NCI-H774 (cell line): Measurements from ENCODE around the gene MTSS2.
"Not testable (repeated sequence)": the region's sequence is repeated elsewhere in the genome, so short reads cannot be mapped to it uniquely, and the experiment has no call there.

Source experiments
- DNase-seq: peaks from one replicate; lab custom pipeline; 2025; lab: John Stamatoyannopoulos, UW

The MTSS2 gene

GRCh38 chr16:70674221-70675014 lies 11.4 kb downstream of the MTSS2 start:
- no peak for DNase-seq

DNA sequence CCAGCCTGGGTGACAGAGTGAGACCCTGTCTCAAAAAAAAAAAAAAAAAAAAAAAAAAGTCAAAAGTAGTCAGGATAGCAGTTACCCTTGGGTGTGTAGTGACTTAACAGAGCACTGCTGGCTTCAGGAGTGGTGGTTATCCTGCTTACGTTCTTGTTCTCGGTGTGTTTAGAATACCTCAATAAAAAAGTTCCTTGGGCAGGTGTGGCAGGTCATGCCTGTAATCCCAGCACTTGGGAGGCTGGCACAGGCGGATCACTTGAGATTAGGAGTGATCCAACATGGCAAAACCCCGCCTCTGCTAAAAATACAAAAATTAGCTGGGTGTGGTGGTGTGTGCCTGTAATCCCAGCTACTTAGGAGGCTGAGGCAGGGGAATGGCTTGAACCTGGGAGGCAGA lies 14.9 kb downstream of the MTSS2 start:
- not testable (repeated sequence) for DNase-seq

DNA sequence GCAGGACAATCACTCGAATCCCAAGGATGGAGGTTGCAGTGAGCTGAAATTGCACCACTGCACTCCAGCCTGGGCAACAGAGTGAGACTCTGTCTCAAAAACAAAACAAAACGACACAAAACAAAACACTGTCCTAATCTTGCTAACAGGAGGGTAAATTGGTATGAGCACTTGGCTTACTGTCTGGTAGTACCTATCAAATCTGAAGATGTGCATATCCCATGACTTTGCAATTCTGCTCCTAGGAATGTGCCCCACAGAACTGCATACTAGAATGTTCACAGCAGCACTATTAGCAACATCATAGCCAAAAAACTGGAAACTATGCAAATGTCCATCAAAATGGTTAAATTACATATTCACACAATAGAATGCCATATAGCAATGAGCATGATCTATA lies 15.7 kb downstream of the MTSS2 start:
- DNase-seq: no peak

GRCh38 chr16:70665806-70666735 lies 19.8 kb downstream of the MTSS2 start:
- DNase-seq: no peak

GRCh38 chr16:70665113-70665694 lies 20.6 kb downstream of the MTSS2 start:
- no peak for DNase-seq

GRCh38 chr16:70664325-70665112 lies 21.3 kb downstream of the MTSS2 start:
- DNase-seq: no peak

GRCh38 chr16:70663524-70664324 lies 22.1 kb downstream of the MTSS2 start:
- DNase-seq: no peak

DNA sequence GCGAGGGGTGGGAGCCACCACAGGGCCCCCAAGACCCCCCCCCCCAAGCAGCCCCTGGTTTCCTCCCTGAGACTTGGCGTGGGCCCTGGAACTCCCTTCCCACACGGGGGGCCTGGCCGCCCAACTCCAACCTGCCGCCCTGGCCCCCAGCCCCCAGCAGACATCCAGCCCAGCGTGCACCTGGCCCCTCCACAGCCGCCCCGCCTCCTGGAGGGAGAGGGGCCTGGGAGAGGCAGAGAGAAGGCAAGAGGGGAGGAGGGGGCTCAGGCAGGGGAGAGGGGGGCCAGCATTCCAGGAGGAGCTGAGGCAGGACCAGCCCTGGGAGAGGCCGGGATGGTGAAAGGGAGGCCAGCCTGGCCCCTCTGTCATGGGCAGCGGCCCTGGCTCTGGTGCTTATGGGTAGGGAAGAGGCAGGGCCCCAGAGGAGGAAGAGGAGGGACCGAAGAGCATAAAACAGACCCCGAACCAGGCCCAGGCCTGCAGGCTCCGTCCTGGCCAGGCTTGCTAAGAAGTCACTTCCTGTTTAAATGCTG lies 22.8 kb downstream of the MTSS2 start:
- no peak for DNase-seq

GRCh38 chr16:70661918-70662641 lies 23.8 kb downstream of the MTSS2 start:
- DNase-seq: no peak

DNA sequence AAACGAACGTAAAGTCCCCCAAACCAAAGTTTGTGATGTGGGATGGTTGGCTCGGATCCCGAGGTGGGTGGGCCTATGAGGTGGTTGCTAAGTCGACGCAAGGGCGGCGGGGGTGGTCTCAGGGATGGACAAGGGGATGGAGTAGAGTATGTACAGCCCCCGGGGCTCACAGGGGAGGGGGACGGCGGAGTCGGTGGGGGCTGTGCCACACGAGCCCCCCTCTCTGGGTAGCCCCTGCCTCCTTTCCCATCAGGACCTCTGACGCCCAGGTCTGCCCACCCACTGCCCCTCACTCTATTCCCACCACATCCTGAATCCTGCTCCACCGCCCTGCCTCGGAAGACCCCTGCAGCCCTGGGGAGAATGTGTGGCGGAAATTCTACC lies 24.3 kb downstream of the MTSS2 start:
- DNase-seq: no peak

DNA sequence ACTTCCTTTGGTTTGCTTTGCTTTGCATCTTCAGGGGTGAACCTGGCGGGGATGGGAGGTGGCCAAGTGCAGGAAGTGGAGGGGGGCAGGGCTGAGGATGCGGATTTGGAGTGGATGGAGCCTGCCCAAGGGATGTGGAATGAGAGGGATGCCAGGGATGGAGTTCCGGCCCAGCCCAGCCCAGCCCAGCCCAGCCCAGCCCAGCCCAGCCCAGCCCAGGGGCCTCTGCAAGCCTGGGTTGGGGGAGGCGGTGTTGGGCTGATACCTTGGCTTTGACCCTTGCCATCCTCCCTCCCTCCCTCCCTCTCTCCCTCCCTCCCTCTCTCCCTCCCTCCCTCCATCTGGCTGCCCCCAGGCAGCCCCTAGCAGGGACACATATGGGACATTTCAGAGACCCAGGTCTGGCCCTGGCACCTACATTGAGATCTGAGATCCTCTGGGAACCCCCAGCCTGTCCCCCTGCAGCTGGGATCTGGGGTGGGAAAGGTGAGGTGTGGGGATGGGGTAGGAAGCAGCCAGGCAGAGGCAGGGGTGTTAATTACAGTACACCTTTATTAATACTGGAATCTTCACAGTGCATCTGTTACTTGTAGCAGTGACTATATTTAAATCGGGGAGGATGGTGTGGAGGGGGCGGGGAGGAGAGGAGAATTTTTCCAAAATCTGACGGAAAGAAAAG lies 25.0 kb downstream of the MTSS2 start:
- DNase-seq: no peak

DNA sequence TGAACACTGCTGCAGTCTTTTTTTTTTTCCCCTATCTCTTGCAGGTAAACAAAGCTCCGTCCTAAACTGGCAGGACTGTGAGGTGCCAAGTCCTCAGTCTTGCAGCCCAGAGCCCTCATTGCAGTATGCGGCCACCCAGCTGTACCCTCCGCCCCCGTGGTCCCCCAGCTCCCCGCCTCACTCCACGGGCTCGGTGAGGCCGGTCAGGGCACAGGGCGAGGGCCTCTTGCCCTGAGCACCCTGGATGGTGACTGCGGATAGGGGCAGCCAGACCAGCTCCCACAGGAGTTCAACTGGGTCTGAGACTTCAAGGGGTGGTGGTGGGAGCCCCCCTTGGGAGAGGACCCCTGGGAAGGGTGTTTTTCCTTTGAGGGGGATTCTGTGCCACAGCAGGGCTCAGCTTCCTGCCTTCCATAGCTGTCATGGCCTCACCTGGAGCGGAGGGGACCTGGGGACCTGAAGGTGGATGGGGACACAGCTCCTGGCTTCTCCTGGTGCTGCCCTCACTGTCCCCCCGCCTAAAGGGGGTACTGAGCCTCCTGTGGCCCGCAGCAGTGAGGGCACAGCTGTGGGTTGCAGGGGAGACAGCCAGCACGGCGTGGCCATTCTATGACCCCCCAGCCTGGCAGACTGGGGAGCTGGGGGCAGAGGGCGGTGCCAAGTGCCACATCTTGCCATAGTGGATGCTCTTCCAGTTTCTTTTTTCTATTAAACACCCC lies 25.7 kb downstream of the MTSS2 start:
- no peak for DNase-seq

GRCh38 chr16:70659546-70659945 lies 26.3 kb downstream of the MTSS2 start:
- DNase-seq: no peak

DNA sequence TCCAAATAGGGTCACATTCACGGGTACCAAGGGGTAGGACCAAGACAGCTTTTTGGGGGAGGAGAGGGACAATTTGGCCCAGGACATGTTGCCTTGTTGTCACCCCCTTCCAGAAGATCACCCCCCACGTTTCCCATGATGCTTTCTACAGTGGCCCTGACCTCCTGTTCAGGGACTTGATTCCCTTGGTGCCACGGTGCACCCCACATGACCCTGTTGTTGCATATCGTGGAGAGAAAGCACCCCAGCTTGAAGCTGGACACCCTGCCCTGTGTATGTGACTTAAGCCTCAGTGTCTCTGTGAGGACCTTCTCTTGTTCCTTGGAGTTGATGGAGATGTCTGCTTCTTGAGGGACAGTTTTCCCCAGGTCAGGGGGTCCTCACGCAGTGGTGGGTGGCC lies 26.9 kb downstream of the MTSS2 start:
- DNase-seq: no peak

DNA sequence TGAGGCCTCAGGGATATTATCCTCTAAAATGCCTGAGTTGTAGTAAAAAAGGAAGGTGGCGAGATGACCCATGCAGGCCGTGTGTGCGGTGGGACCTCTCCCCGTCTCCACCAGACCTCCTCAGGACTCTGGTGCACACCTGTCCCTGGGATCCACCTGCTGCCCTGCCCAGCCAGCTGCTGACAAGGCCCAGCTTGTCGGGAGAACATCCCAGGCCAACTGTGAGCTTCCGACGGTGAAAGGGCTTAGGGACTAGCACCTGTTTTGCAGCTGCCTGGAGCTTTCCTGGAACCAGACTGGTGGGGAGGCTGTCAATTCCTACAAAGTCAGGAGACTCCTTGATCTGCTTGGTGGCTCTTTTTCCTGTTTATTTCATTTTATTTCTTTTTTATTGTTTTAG lies 27.9 kb downstream of the MTSS2 start:
- DNase-seq: no peak

DNA sequence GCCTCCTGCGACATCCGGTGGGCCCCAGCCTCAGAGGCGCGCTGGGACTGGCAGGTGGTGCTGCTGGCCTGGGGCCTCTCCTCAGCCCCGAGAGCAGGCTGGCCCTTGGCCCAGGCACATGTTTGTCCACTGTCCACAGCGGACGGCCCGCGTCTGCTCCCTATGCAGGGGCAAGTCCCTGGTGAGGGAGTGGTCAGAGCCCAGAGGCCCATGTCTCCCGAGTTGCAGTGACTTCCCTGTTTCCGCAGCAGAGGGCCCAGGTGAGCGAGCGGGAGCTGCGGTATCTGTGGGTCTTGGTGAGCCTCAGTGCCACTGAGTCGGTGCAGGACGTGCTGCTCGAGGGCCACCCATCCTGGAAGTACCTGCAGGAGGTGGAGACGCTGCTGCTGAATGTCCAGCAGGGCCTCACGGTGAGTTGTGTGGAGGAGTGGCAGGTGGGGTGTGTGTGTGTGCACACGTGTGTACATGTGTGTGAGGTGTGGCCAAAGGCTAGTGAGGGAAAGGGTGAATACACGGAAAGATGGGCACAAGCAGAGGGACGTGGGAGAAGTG lies 29.1 kb downstream of the MTSS2 start:
- DNase-seq: no peak

GRCh38 chr16:70656065-70656711 lies 29.7 kb downstream of the MTSS2 start:
- no peak for DNase-seq
